Epithelial cell of proximal tubule (primary cell): ENCODE results near the gene INTS6. TPM values are rescaled to one million over a fixed set of nuclear protein-coding genes. Genes with fewer than 3 reads are reported as not detected.

Source experiments
- DNase-seq: peaks from one replicate; pipeline ENCODE4 v3.0.0-alpha.2; 2011; ENCODE audit warnings: low read depth
- H3K4me3 ChIP-seq: 2 replicates; pipeline ENCODE4 v1.5.1; 2011; ENCODE audit warnings: low read depth, mild to moderate bottlenecking, low read length
- CTCF ChIP-seq: conservative IDR thresholded peaks from 2 replicates; pipeline ENCODE4 v1.5.1; 2012; ENCODE audit warnings: low read depth, mild to moderate bottlenecking, low read length
- total RNA-seq: library from RNA; depleted of rRNA; stranded (reverse); fragments of >200 nt; gene quantifications from 2 replicates; pipeline ENCODE4 v1.2.3, GENCODE V29; 2015

INTS6 gene
- total RNA-seq, 1 donor from 2014 or later, result 30.2 TPM

GRCh38 chr13:51363625-51364024 lies 89.2 kb downstream of the INTS6 start:
- no peak for DNase-seq
- TF ChIP-seq CTCF, result no peak
- H3K4me3 ChIP-seq, result no peak overlapping the region

GRCh38 chr13:51361106-51361505 lies 91.7 kb downstream of the INTS6 start:
- TF ChIP-seq CTCF, result no peak
- H3K4me3 ChIP-seq, result no peak overlapping the region
- no peak for DNase-seq

- no peak for TF ChIP-seq CTCF
- no peak overlapping the region for H3K4me3 ChIP-seq
- DNase-seq, result no peak
These were observed 92.3 kb downstream of the INTS6 start for GRCh38 chr13:51360489-51360888.

GRCh38 chr13:51359352-51359751 lies 93.5 kb downstream of the INTS6 start:
- DNase-seq, result no peak
- H3K4me3 ChIP-seq, result no peak overlapping the region

GRCh38 chr13:51357928-51358595 lies 94.8 kb downstream of the INTS6 start:
- TF ChIP-seq CTCF, result no peak
- H3K4me3 ChIP-seq, result no peak overlapping the region
- no peak for DNase-seq

More at GRCh38 chr13:51359352-51359751, 93.5 kb downstream of the INTS6 start:
- no peak for TF ChIP-seq CTCF

- TF ChIP-seq CTCF, result no peak
- no peak overlapping the region for H3K4me3 ChIP-seq
- no peak for DNase-seq
These were observed 97.6 kb downstream of the INTS6 start for GRCh38 chr13:51355217-51355616.

GRCh38 chr13:51349016-51349415 lies 103.8 kb downstream of the INTS6 start:
- no peak overlapping the region for H3K4me3 ChIP-seq
- no peak for DNase-seq
- no peak for TF ChIP-seq CTCF
